IMR-90 (cell line): ENCODE results near the gene GLT1D1. TPM values are rescaled to one million over a fixed set of nuclear protein-coding genes. Genes with fewer than 3 reads are reported as not detected.

Experiments
- ATAC-seq: fragments of 200-7000 bp; cut with Tn5 transposase; 2 replicates; pipeline ENCODE4 v1.9.1; 2020; ENCODE audit warnings: low read depth, mild to moderate bottlenecking, moderate library complexity
- BruUV-seq: library from RNA; stranded (reverse); fragments of 400-500 nt; replicated peaks from 2 replicates; lab custom pipeline; 2021; lab: Mats Ljungman, UMichigan
- CTCF ChIA-PET: fragments of 300-600 bp; formaldehyde crosslinking; extraction: SDS; loops from one replicate; lab custom pipeline; 2021; ENCODE audit warnings: antibody characterized with exemption; lab: Yijun Ruan, JAX
- POLR2A ChIA-PET: fragments of 300-600 bp; sonication (Branson Sonifier 250); formaldehyde crosslinking; loops from one replicate; lab custom pipeline; 2022; ENCODE audit warnings: antibody characterized with exemption; ENCODE audit not compliant: unreplicated experiment; lab: Charles Lee
- DNase-seq: peaks from one replicate; pipeline ENCODE4 v3.0.0; 2013
- H2AFZ ChIP-seq: replicated peaks from 2 replicates; pipeline ENCODE3; 2013; ENCODE audit warnings: low read length, mild to moderate bottlenecking; ENCODE audit not compliant: poor library complexity
- H2AK5ac ChIP-seq: 2 replicates; pipeline ENCODE4 v1.6.1; 2013; ENCODE audit warnings: low read depth, low read length, inconsistent platforms
- H2AK9ac ChIP-seq: replicated peaks from 2 replicates; pipeline ENCODE3; 2013; ENCODE audit warnings: mild to moderate bottlenecking, low read depth, low read length, moderate library complexity; ENCODE audit not compliant: poor library complexity
- H2BK120ac ChIP-seq: 2 replicates; pipeline ENCODE4 v1.6.1; 2013; ENCODE audit warnings: low read depth, low read length, inconsistent platforms
- H2BK15ac ChIP-seq: 3 replicates; pipeline ENCODE4 v1.6.1; 2013; ENCODE audit warnings: low read depth, low read length, inconsistent platforms
- H2BK20ac ChIP-seq: 2 replicates; pipeline ENCODE4 v1.6.1; 2013; ENCODE audit warnings: low read depth, mild to moderate bottlenecking, inconsistent platforms, low read length, moderate library complexity
- H2BK5ac ChIP-seq: 2 replicates; pipeline ENCODE4 v1.6.1; 2013; ENCODE audit warnings: mild to moderate bottlenecking, low read depth, low read length, inconsistent platforms; ENCODE audit not compliant: poor library complexity, severe bottlenecking
- H3K14ac ChIP-seq: replicated peaks from 2 replicates; pipeline ENCODE4 v1.6.1; 2013; ENCODE audit warnings: low read depth, low read length, inconsistent platforms
- H3K18ac ChIP-seq: 2 replicates; pipeline ENCODE4 v1.6.1; 2013; ENCODE audit warnings: low read depth, low read length, control low read depth
- H3K23ac ChIP-seq: 2 replicates; pipeline ENCODE4 v1.6.1; 2013; ENCODE audit warnings: low read depth, low read length, inconsistent platforms
- H3K27ac ChIP-seq: 2 replicates; pipeline ENCODE4 v1.5.1; 2013; ENCODE audit warnings: mild to moderate bottlenecking, control low read depth, low read length; ENCODE audit not compliant: insufficient read depth
- H3K27me3 ChIP-seq: 2 replicates; pipeline ENCODE4 v1.6.1; 2013; ENCODE audit warnings: low read length; ENCODE audit not compliant: control insufficient read depth, insufficient read depth
- H3K36me3 ChIP-seq: 2 replicates; pipeline ENCODE4 v1.6.1; 2013; ENCODE audit warnings: low read length, mixed read lengths; ENCODE audit not compliant: control insufficient read depth, insufficient read depth
- H3K4ac ChIP-seq: 2 replicates; pipeline ENCODE4 v1.6.1; 2013; ENCODE audit warnings: low read depth, low read length, inconsistent platforms
- H3K4me1 ChIP-seq: 2 replicates; pipeline ENCODE4 v1.6.1; 2013; ENCODE audit warnings: low read length, mixed read lengths; ENCODE audit not compliant: control insufficient read depth, insufficient read depth
- H3K4me2 ChIP-seq: 2 replicates; pipeline ENCODE4 v1.6.1; 2013; ENCODE audit warnings: low read depth, mild to moderate bottlenecking, control low read depth, low read length, moderate library complexity
- H3K4me3 ChIP-seq: 2 replicates; pipeline ENCODE4 v1.5.1; 2013; ENCODE audit warnings: low read depth, mild to moderate bottlenecking, control low read depth, low read length, moderate library complexity; ENCODE audit not compliant: insufficient read depth
- H3K56ac ChIP-seq: 2 replicates; pipeline ENCODE4 v1.6.1; 2013; ENCODE audit warnings: low read length, inconsistent platforms; ENCODE audit not compliant: insufficient read depth; ENCODE audit errors: extremely low read depth
- H3K79me1 ChIP-seq, 2 experiments: 2 replicates each; pipeline ENCODE4 v1.6.1; 2013; ENCODE audit warnings: low read length in 2 of 2, inconsistent platforms in 1 of 2, low read depth in 1 of 2
- H3K9ac ChIP-seq: 2 replicates; pipeline ENCODE4 v1.6.1; 2013; ENCODE audit warnings: low read depth, low read length, control low read depth
- H3K9me1 ChIP-seq: 2 replicates; pipeline ENCODE4 v1.6.1; 2013; ENCODE audit warnings: low read length, inconsistent platforms; ENCODE audit not compliant: insufficient read depth
- H3K9me3 ChIP-seq: 2 replicates; pipeline ENCODE4 v1.6.1; 2013; ENCODE audit warnings: low read length; ENCODE audit not compliant: control insufficient read depth, insufficient read depth
- H4K20me1 ChIP-seq: 2 replicates; pipeline ENCODE4 v1.6.1; 2013; ENCODE audit warnings: low read length, inconsistent platforms; ENCODE audit not compliant: insufficient read depth
- H4K5ac ChIP-seq: 2 replicates; pipeline ENCODE4 v1.6.1; 2013; ENCODE audit warnings: mild to moderate bottlenecking, low read depth, low read length, control low read depth
- H4K8ac ChIP-seq, 2 experiments: 2 replicates each; pipeline ENCODE4 v1.6.1; 2013; ENCODE audit warnings: low read depth in 2 of 2, low read length in 2 of 2, control low read depth in 1 of 2, inconsistent platforms in 1 of 2
- H4K91ac ChIP-seq: 2 replicates; pipeline ENCODE4 v1.6.1; 2013; ENCODE audit warnings: low read depth, low read length, inconsistent platforms; ENCODE audit not compliant: insufficient read depth
- CEBPB ChIP-seq: IDR thresholded peaks from 2 replicates; pipeline ENCODE4 v1.6.1; 2012; ENCODE audit warnings: low read depth, low read length, improper control_type of control experiment
- RAD21 ChIP-seq: IDR thresholded peaks from 2 replicates; pipeline ENCODE4 v1.6.1; 2012; ENCODE audit warnings: low read length, improper control_type of control experiment
- RCOR1 ChIP-seq: IDR thresholded peaks from 2 replicates; pipeline ENCODE4 v1.6.1; 2012; ENCODE audit warnings: mild to moderate bottlenecking, low read length, improper control_type of control experiment; ENCODE audit not compliant: insufficient replicate concordance
- RFX5 ChIP-seq: IDR thresholded peaks from 2 replicates; pipeline ENCODE4 v1.8.0; 2012; ENCODE audit warnings: low read depth, mild to moderate bottlenecking, low read length, moderate library complexity
- WGBS, 2 experiments: methylation state at CpG; one replicate each; pipeline versions ENCODE4 v1.1.5 to v1.1.7; 2013; ENCODE audit warnings: missing lambda C conversion rate in 2 of 2; ENCODE audit not compliant: insufficient read length in 1 of 2; ENCODE audit errors: extremely low coverage in 2 of 2; 5-methylcytosine and 5-hydroxymethylcytosine counted together
- dilution Hi-C: fragments of 300-500 bp; cut with HindIII; formaldehyde crosslinking; loops from one replicate; pipeline ENCODE4 v1.14.3; 2018; ENCODE audit warnings: low sequenced_read_pairs; ENCODE audit not compliant: unreplicated experiment
- in situ Hi-C: fragments of 300-500 bp; cut with MboI; formaldehyde crosslinking; loops from 3 replicates; pipeline ENCODE4 v1.14.3; 2019; ENCODE audit warnings: low sequenced_read_pairs, inconsistent platforms, mixed read lengths
- intact Hi-C: fragments of 100-400 bp; cut with micrococcal nuclease; formaldehyde crosslinking; loops from 2 replicates; pipeline ENCODE4 v1.10.0; 2022
- polyA plus RNA-seq, 3 experiments: library from polyadenylated mRNA; depleted of rRNA; stranded (reverse); fragments of >200 nt; gene quantifications; 2 replicates each; pipeline ENCODE4 v1.2.3, GENCODE V29; 2012; ENCODE audit warnings: low replicate concordance in 1 of 3
- total RNA-seq: library from RNA; depleted of rRNA; stranded (reverse); fragments of >200 nt; gene quantifications from 2 replicates; pipeline ENCODE4 v1.2.3, GENCODE V29; 2012
- TF ChIP-seq, protein P1 (sequence below): fragments of 150-350 bp; IDR thresholded peaks from 2 replicates; pipeline ENCODE4 v1.6.1; 2017; ENCODE audit warnings: mild to moderate bottlenecking, antibody characterized with exemption, low read length, low read depth

GLT1D1 gene
- total and polyA plus RNA-seq, 2 of the 4 experiments (the other 2 are of a cell fraction), result not detected

DNA sequence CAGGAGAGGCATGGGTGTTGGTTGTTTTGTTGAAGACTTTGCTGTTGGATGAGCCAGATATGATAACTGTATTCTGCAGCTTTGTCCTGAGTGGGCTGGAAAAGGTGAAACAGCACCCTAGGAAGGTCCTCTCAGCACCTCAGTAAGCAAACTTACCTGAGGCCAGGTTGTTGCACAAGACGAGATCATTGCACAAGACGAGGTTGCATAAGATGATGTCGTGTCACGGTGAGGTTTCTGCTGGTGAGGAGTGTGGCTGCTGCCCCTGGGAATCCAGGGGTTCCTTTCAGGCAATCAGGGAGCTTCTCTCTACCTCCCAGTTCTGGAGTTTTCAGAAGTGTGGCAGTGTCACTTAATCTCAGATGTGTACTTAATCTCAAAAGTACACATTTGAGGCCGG lies 85.6 kb downstream of the GLT1D1 start:
- dilution Hi-C loops, result no loop called here
- WGBS, 2 experiments, result no CpG with 5 or more reads among the region's 5 CpGs
- TF ChIP-seq RAD21 (no peak), RFX5 (no peak), RCOR1 (no peak), CEBPB (0 out of 2 replicates have a peak, but pooled peaks have one; percentile 4)
- TF ChIP-seq, protein P1, sequence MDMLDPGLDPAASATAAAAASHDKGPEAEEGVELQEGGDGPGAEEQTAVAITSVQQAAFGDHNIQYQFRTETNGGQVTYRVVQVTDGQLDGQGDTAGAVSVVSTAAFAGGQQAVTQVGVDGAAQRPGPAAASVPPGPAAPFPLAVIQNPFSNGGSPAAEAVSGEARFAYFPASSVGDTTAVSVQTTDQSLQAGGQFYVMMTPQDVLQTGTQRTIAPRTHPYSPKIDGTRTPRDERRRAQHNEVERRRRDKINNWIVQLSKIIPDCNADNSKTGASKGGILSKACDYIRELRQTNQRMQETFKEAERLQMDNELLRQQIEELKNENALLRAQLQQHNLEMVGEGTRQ, result no peak

More for the DNA sequence above, 85.6 kb downstream of the GLT1D1 start:
- Histone ChIP-seq H4K5ac (no peak overlapping the region), H3K4me2 (no peak overlapping the region), H3K27ac (no peak overlapping the region), H2BK15ac (no peak overlapping the region), H3K9me3 (peaks cover 20% of the 10 kb centered on the region), H3K23ac (no peak overlapping the region), H2BK20ac (no peak overlapping the region), H3K56ac (no peak overlapping the region), H3K9me1 (no peaks in the 10 kb centered on the region), H3K14ac (no peak overlapping the region), H3K36me3 (no peaks in the 10 kb centered on the region), H4K8ac (no peak overlapping the region), H3K4me1 (no peaks in the 10 kb centered on the region), H2AK5ac (no peak overlapping the region), H2BK120ac (no peak overlapping the region), H3K9ac (no peak overlapping the region), H2BK5ac (no peak overlapping the region), H3K79me1 (no peaks in the 10 kb centered on the region), H3K18ac (no peak overlapping the region), H3K4ac (no peak overlapping the region), H2AK9ac (no peak overlapping the region), H3K4me3 (no peak overlapping the region), H3K27me3 (no peaks in the 10 kb centered on the region), H4K91ac (no peak overlapping the region), H2AFZ (no peak overlapping the region), H4K20me1 (no peaks in the 10 kb centered on the region)
- POLR2A ChIA-PET, result no interaction called here
- no TSS peak for BruUV-seq
- intact Hi-C loops (no loop called here), in situ Hi-C loops (no loop called here)
- CTCF ChIA-PET, result no interaction called here
- ATAC-seq, result no peak
- DNase-seq, result no peak
